Lung (tissue), 12 donors: Measurements from ENCODE around the gene DNAH17. TPM values are rescaled to one million over a fixed set of nuclear protein-coding genes. Genes with fewer than 3 reads are reported as not detected.

Source experiments
- ATAC-seq: fragments of 200-7000 bp; cut with Tn5 transposase; one replicate; pipeline ENCODE4 v1.9.1; 2020; ENCODE audit warnings: moderate number of reproducible peaks; ENCODE audit not compliant: insufficient read depth, low FRiP score
- DNase-seq, 3 donors: peaks; one replicate each; pipeline ENCODE4 v3.0.0-alpha.2; 2013 to 2017
- H3K27ac ChIP-seq, 2 donors: one replicate each; pipeline ENCODE4 v1.5.1; 2013; ENCODE audit warnings: mild to moderate bottlenecking in 2 of 2, moderate library complexity in 2 of 2, control low read depth in 1 of 2, inconsistent platforms in 1 of 2, low read depth in 1 of 2, low read length in 1 of 2
- H3K27me3 ChIP-seq, 3 donors: one replicate each; pipeline ENCODE4 v1.5.1; 2013; ENCODE audit warnings: low read length in 2 of 3; ENCODE audit not compliant: control insufficient read depth in 3 of 3, insufficient read depth in 3 of 3
- H3K36me3 ChIP-seq, 4 donors: one replicate each; pipeline ENCODE4 v1.5.1; 2013; ENCODE audit warnings: low read length in 4 of 4, mild to moderate bottlenecking in 1 of 4, moderate library complexity in 1 of 4; ENCODE audit not compliant: control insufficient read depth in 4 of 4, insufficient read depth in 4 of 4
- H3K4me1 ChIP-seq, 5 donors: one replicate each; pipeline ENCODE4 v1.5.1; 2013; ENCODE audit warnings: low read length in 5 of 5, mild to moderate bottlenecking in 2 of 5, moderate library complexity in 1 of 5; ENCODE audit not compliant: control insufficient read depth in 5 of 5, insufficient read depth in 5 of 5
- H3K4me3 ChIP-seq: one replicate; pipeline ENCODE4 v1.5.1; 2013; ENCODE audit warnings: mild to moderate bottlenecking, control low read depth, moderate library complexity
- H3K9ac ChIP-seq, 2 donors: one replicate each; pipeline ENCODE4 v1.5.1; 2013; ENCODE audit warnings: low read length in 2 of 2, control low read depth in 1 of 2; ENCODE audit not compliant: insufficient read depth in 1 of 2
- H3K9me3 ChIP-seq, 4 donors: one replicate each; pipeline ENCODE4 v1.5.1; 2013; ENCODE audit warnings: low read length in 3 of 4, mild to moderate bottlenecking in 1 of 4, moderate library complexity in 1 of 4; ENCODE audit not compliant: control insufficient read depth in 4 of 4, insufficient read depth in 3 of 4
- CTCF ChIP-seq: IDR thresholded peaks from 2 replicates; pipeline ENCODE4 v1.5.1; 2012; ENCODE audit warnings: mild to moderate bottlenecking; ENCODE audit errors: control extremely low read depth, extremely low read depth
- WGBS, 2 donors: extraction: QIAGEN DNeasy Blood & Tissue Kit; methylation state at CpG; one replicate each; pipeline ENCODE4 v1.1.7; 2013; 5-methylcytosine and 5-hydroxymethylcytosine counted together
- polyA plus RNA-seq, 2 donors: library from polyadenylated mRNA; stranded (reverse); fragments of 200-250 nt; gene quantifications; one replicate each; pipeline ENCODE4 v1.2.1, GENCODE V29; 2013
- total RNA-seq, 2 donors: library from RNA; depleted of rRNA in 1 of 2; stranded (reverse); fragments of >200 nt in 1 of 2; gene quantifications; one replicate each; pipeline ENCODE4 v1.2.1, GENCODE V29; 2014 to 2021
- donor health status: control.
- donor health status: control.
- donor health status: Bipolar disorder and iron deficiency.
- donor health status: healthy.
- donor health status: DM: yes; HTN: yes; CAD: no.

The DNAH17 gene
- total and polyA plus RNA-seq, 4 donors: 0.44 to 1.6 (median 1.2) TPM

- no peak overlapping the region for H3K9ac ChIP-seq
- H3K4me3 ChIP-seq: no peak overlapping the region
- H3K4me1 ChIP-seq: no peaks in the 10 kb centered on the region
- TF ChIP-seq CTCF: no peak
- no peaks in the 10 kb centered on the region for H3K9me3 ChIP-seq
- peaks cover 0 to 2% (median 0%) of the 10 kb centered on the region in 3 donors for H3K27me3 ChIP-seq
- H3K36me3 ChIP-seq: no peaks in the 10 kb centered on the region
- ATAC-seq: no peak
- DNase-seq: no peak
- 95 to 96% methylated on average over 20 of the region's 20 CpGs for WGBS, 2 donors
- no peak overlapping the region for H3K27ac ChIP-seq
Observed at GRCh38 chr17:78454346-78454745, 122.8 kb downstream of the DNAH17 start.

- no peak for TF ChIP-seq CTCF
- DNase-seq: no peak
- no peak overlapping the region for H3K9ac ChIP-seq
- ATAC-seq: no peak
- H3K4me1 ChIP-seq: no peaks in the 10 kb centered on the region
- no peaks in the 10 kb centered on the region for H3K9me3 ChIP-seq
- H3K36me3 ChIP-seq: no peaks in the 10 kb centered on the region
- H3K27ac ChIP-seq: no peak overlapping the region
- no peak overlapping the region for H3K4me3 ChIP-seq
- 87 to 95% methylated on average over 7 of the region's 7 CpGs for WGBS, 2 donors
- peaks cover 0 to 2% (median 0%) of the 10 kb centered on the region in 3 donors for H3K27me3 ChIP-seq
Observed at GRCh38 chr17:78451753-78452152, 125.4 kb downstream of the DNAH17 start.

- no peak for TF ChIP-seq CTCF
- no peak overlapping the region for H3K27ac ChIP-seq
- H3K9ac ChIP-seq: no peak overlapping the region
- ATAC-seq: no peak
- H3K9me3 ChIP-seq: no peaks in the 10 kb centered on the region
- 53 to 64% methylated on average over 20 of the region's 20 CpGs for WGBS, 2 donors
- no peak overlapping the region for H3K4me3 ChIP-seq
- DNase-seq: no peak
- no peaks in the 10 kb centered on the region for H3K36me3 ChIP-seq
- peaks cover 0 to 2% (median 0%) of the 10 kb centered on the region in 3 donors for H3K27me3 ChIP-seq
- H3K4me1 ChIP-seq: no peaks in the 10 kb centered on the region
Observed at GRCh38 chr17:78450696-78451345, 126.4 kb downstream of the DNAH17 start.
